HepG2 (cell line): ENCODE data around the gene KIF25. TPM values are rescaled to one million over a fixed set of nuclear protein-coding genes. Genes with fewer than 3 reads are reported as not detected.

Experiments used
- ATAC-seq: fragments of 200-7000 bp; cut with Tn5 transposase; 3 replicates; pipeline ENCODE4 v1.9.1; 2020; ENCODE audit warnings: mild to moderate bottlenecking, moderate library complexity
- BruUV-seq: library from RNA; stranded (reverse); fragments of 400-500 nt; replicated peaks from 2 replicates; lab custom pipeline; 2021; lab: Mats Ljungman, UMichigan
- CTCF ChIA-PET: fragments of 300-600 bp; formaldehyde crosslinking; extraction: SDS; loops from one replicate; lab custom pipeline; 2021; ENCODE audit warnings: low total read pairs, inconsistent platforms, low intra/inter-chr PET ratio; lab: Yijun Ruan, JAX
- POLR2A ChIA-PET: fragments of 350-600 bp; sonication (Branson Sonifier 250); formaldehyde crosslinking; loops from one replicate; lab custom pipeline; 2020; ENCODE audit warnings: antibody characterized with exemption, inconsistent platforms; lab: Yijun Ruan, JAX
- DNase-seq: peaks from one replicate; pipeline ENCODE4 v3.0.0-alpha.2; 2015; ENCODE audit warnings: low spot score
- FAIRE-seq: peaks from 3 replicates; lab custom pipeline; 2011; peaks lifted over from hg19 to GRCh38; lab: Jason Lieb, UNC
- H2AFZ ChIP-seq: one replicate; pipeline ENCODE4 v1.6.1; 2011; ENCODE audit warnings: low read length, inconsistent platforms
- H3K27ac ChIP-seq: fragments of 300-600 bp; 3 replicates; pipeline ENCODE4 v1.8.0; 2011; ENCODE audit warnings: mixed run types, mild to moderate bottlenecking, mixed read lengths, low read length, inconsistent platforms; ENCODE audit not compliant: insufficient read depth; ENCODE audit errors: extremely low read length
- H3K27me3 ChIP-seq, 2 experiments: fragments of 200-600 bp in 1 of 2; 2 replicates in 1 of 2; 3 replicates in 1 of 2; pipeline versions ENCODE4 v1.6.0 to v1.8.0; 2011; ENCODE audit warnings: low read length in 2 of 2, mild to moderate bottlenecking in 2 of 2, moderate library complexity in 2 of 2, inconsistent platforms in 1 of 2; ENCODE audit not compliant: insufficient read depth in 2 of 2, control insufficient read depth in 1 of 2
- H3K36me3 ChIP-seq, 2 experiments: fragments of 200-600 bp in 1 of 2; replicated peaks in 1 of 2; 2 replicates in 1 of 2; 3 replicates in 1 of 2; pipeline versions ENCODE4 v1.5.1 to v1.8.0; 2011; ENCODE audit warnings: low read length in 2 of 2, inconsistent platforms in 1 of 2; ENCODE audit not compliant: insufficient read depth in 2 of 2, control insufficient read depth in 1 of 2
- H3K4me1 ChIP-seq: 2 replicates; pipeline ENCODE4 v1.5.1; 2012; ENCODE audit warnings: low read length, inconsistent platforms; ENCODE audit not compliant: insufficient read depth
- H3K4me2 ChIP-seq: 2 replicates; pipeline ENCODE4 v1.6.0; 2011; ENCODE audit warnings: low read depth, low read length, inconsistent platforms
- H3K4me3 ChIP-seq, 3 experiments: fragments of 200-600 bp in 1 of 3; sonication (generic), shearing (Covaris generic) in 1 of 3; replicated peaks in 1 of 3; 2 replicates each; pipeline ENCODE4 v1.5.1; 2011 to 2016; ENCODE audit warnings: low read length in 3 of 3, inconsistent platforms in 2 of 3, low read depth in 2 of 3, mild to moderate bottlenecking in 2 of 3, control low read depth in 1 of 3, mixed read lengths in 1 of 3; ENCODE audit not compliant: insufficient read depth in 1 of 3
- H3K79me2 ChIP-seq: one replicate; pipeline ENCODE4 v1.6.1; 2011; ENCODE audit warnings: low read length, inconsistent platforms; ENCODE audit not compliant: insufficient read depth
- H3K9ac ChIP-seq: 2 replicates; pipeline ENCODE4 v1.6.0; 2011; ENCODE audit warnings: mild to moderate bottlenecking, low read depth, low read length, inconsistent platforms; ENCODE audit not compliant: insufficient read depth
- H3K9me3 ChIP-seq: 2 replicates; pipeline ENCODE4 v1.5.1; 2012; ENCODE audit warnings: mild to moderate bottlenecking, low read length
- H4K20me1 ChIP-seq: 2 replicates; pipeline ENCODE4 v1.6.0; 2011; ENCODE audit warnings: inconsistent platforms, mild to moderate bottlenecking, low read length, moderate library complexity; ENCODE audit not compliant: insufficient read depth
- AGO2 ChIP-seq: fragments of 200-400 bp; formaldehyde crosslinking; optimal IDR thresholded peaks from 2 replicates; pipeline ENCODE3; 2017; ENCODE audit warnings: mild to moderate bottlenecking, low read depth, low read length, moderate library complexity
- NRL ChIP-seq: sonication (generic); formaldehyde crosslinking; IDR thresholded peaks from 2 replicates; pipeline ENCODE4 v1.5.0; 2020; ENCODE audit warnings: missing genetic modification reagents, mild to moderate bottlenecking, moderate library complexity, borderline replicate concordance
- ZBTB10 ChIP-seq: sonication (generic); formaldehyde crosslinking; IDR thresholded peaks from 2 replicates; pipeline ENCODE4 v1.4.0; 2020; ENCODE audit warnings: missing genetic modification reagents, borderline replicate concordance
- ZNF687 ChIP-seq: sonication (generic); formaldehyde crosslinking; IDR thresholded peaks from 2 replicates; pipeline ENCODE4 v1.5.1; 2020; ENCODE audit warnings: mild to moderate bottlenecking, missing genetic modification reagents, moderate library complexity
- WGBS: methylation state at CpG from one replicate; pipeline ENCODE4 v1.1.6; 2017; ENCODE audit warnings: low lambda C conversion rate; 5-methylcytosine and 5-hydroxymethylcytosine counted together
- in situ Hi-C: cut with HindIII; loops from 2 replicates; pipeline ENCODE4 v1.10.0; 2017; ENCODE audit warnings: low pct_unique_long_range_greater_than_20kb; ENCODE audit not compliant: extremely low pct_ligation_motif_present
- intact Hi-C: fragments of 100-400 bp; cut with micrococcal nuclease; formaldehyde crosslinking; loops from one replicate; pipeline ENCODE4 v1.10.0; 2022; ENCODE audit not compliant: unreplicated experiment
- polyA plus RNA-seq, 8 experiments: library from polyadenylated mRNA; depleted of rRNA in 3 of 8; stranded (reverse) in 7 of 8; unstranded in 1 of 8; fragments of >200 nt; fragmentation: Illumina TruSeq in 4 of 8; extraction: Trizol in 4 of 8; gene quantifications; 2 replicates each; pipeline versions ENCODE4 v1.2.1 to v1.2.3, GENCODE V29; 2011 to 2016; ENCODE audit warnings: low read depth in 4 of 8, missing spikeins in 1 of 8, mixed read lengths in 1 of 8; ENCODE audit not compliant: insufficient read depth in 1 of 8
- total RNA-seq, 5 experiments: library from RNA; depleted of rRNA; stranded (reverse); fragments of >200 nt; fragmentation: Illumina TruSeq; extraction: Trizol; gene quantifications; 2 replicates each; pipeline ENCODE4 v1.2.3, GENCODE V29; 2016; ENCODE audit warnings: low read depth in 1 of 5

Gene KIF25
- total and polyA plus RNA-seq, 2 of the 13 experiments (the other 11 are each of a cell fraction or from before 2014, with no cell fraction given) = not detected

- H3K9ac ChIP-seq = no peak overlapping the region
- POLR2A ChIA-PET = no interaction called here
- peaks cover 36 to 80% of the 10 kb centered on the region in 2 experiments for H3K36me3 ChIP-seq
- DNase-seq (no peak), ATAC-seq (no peak), FAIRE-seq (no peak)
- H3K4me1 ChIP-seq = peaks cover 18% of the 10 kb centered on the region
- intact Hi-C loops (no loop called here), in situ Hi-C loops (no loop called here)
- no peaks in the 10 kb centered on the region for H3K79me2 ChIP-seq
- WGBS = 97% methylated on average over 29 of the region's 29 CpGs
- H3K9me3 ChIP-seq = no peaks in the 10 kb centered on the region
- no peak overlapping the region for H3K27ac ChIP-seq
- H2AFZ ChIP-seq = no peak overlapping the region
- no peak overlapping the region for H3K4me3 ChIP-seq
- H3K4me2 ChIP-seq = no peak overlapping the region
- no peaks in the 10 kb centered on the region for H3K27me3 ChIP-seq
- H4K20me1 ChIP-seq = no peaks in the 10 kb centered on the region
- TF ChIP-seq ZNF687 (peak; percentile 20; the same call in 1 of the 2 replicates), NRL (CRISPR knock-in tag) (0 out of 2 replicates have a peak, but pooled peaks have one; percentile 44), AGO2 (peak; percentile 86), ZBTB10 (CRISPR knock-in tag) (no peak)
- no TSS peak for BruUV-seq
- CTCF ChIA-PET = no interaction called here
Measured at GRCh38 chr6:167951781-167952511, 45.5 kb upstream of the KIF25 start.
